ENCODE measurements around the gene AMPD3. TPM values are rescaled to one million over a fixed set of nuclear protein-coding genes. Genes with fewer than 3 reads are reported as not detected.

AMPD3 gene
- total and polyA plus RNA-seq, 2 of the 13 experiments (the other 11 are each of a cell fraction or from before 2014, with no cell fraction given), result 0.33 to 2.3 TPM

- Histone ChIP-seq H3K4me3 (replicated peaks in 1 of 3; ENCODE audit: insufficient read depth in 1 of 3, low read depth in 2 of 3, low read length in 3 of 3) (no peak overlapping the region), H3K79me2 (ENCODE audit: insufficient read depth, low read length) (no peaks in the 10 kb centered on the region), H3K27me3 (ENCODE audit: control insufficient read depth in 1 of 2, insufficient read depth in 2 of 2, low read length in 2 of 2) (peaks cover 0 to 2% of the 10 kb centered on the region in 2 experiments; a peak in 1 of 5 replicates), H3K27ac (ENCODE audit: extremely low read length, insufficient read depth, low read length) (no peak overlapping the region), H2AFZ (ENCODE audit: low read length) (no peak overlapping the region), H3K36me3 (replicated peaks in 1 of 2; ENCODE audit: control insufficient read depth in 1 of 2, insufficient read depth in 2 of 2, low read length in 2 of 2) (no peaks in the 10 kb centered on the region), H3K9ac (ENCODE audit: insufficient read depth, low read depth, low read length) (no peak overlapping the region), H3K4me2 (ENCODE audit: low read depth, low read length) (no peak overlapping the region), H3K9me3 (ENCODE audit: low read length) (no peaks in the 10 kb centered on the region), H3K4me1 (ENCODE audit: insufficient read depth, low read length) (0 out of 2 replicates have a peak, but pooled peaks cover 7% of the 10 kb centered on the region), H4K20me1 (ENCODE audit: insufficient read depth, low read length) (no peaks in the 10 kb centered on the region)
- POLR2A ChIA-PET, result no interaction called here
- CTCF ChIA-PET (ENCODE audit: low intra/inter-chr PET ratio, low total read pairs), result no interaction called here
- no TSS peak for BruUV-seq (replicated peaks)
- WGBS (ENCODE audit: low lambda C conversion rate), result 44% methylated on average over 6 of the region's 6 CpGs
- in situ Hi-C loops (cut with HindIII; ENCODE audit: extremely low pct_ligation_motif_present, low pct_unique_long_range_greater_than_20kb), result no loop called here
- ATAC-seq (no peak), FAIRE-seq (no peak), DNase-seq (ENCODE audit: low spot score) (no peak)
- intact Hi-C loops (cut with micrococcal nuclease; ENCODE audit: unreplicated experiment), result no loop called here
- TF ChIP-seq ATF3 (CRISPR knock-in tag; IDR thresholded peaks at IDR 0.05) (no peak), ZNF292 (CRISPR knock-in tag; IDR thresholded peaks at IDR 0.05; ENCODE audit: borderline replicate concordance, low read depth) (no peak), KLF11 (CRISPR knock-in tag; IDR thresholded peaks at IDR 0.05) (no peak), SNAPC2 (CRISPR knock-in tag; IDR thresholded peaks at IDR 0.05) (no peak), POGZ (CRISPR knock-in tag; IDR thresholded peaks at IDR 0.05) (no peak), REL (CRISPR knock-in tag; conservative IDR thresholded peaks at IDR 0.05) (no peak), RCOR2 (CRISPR knock-in tag; IDR thresholded peaks at IDR 0.05) (no peak), ARNTL (CRISPR knock-in tag; IDR thresholded peaks at IDR 0.05) (no peak), TIGD3 (CRISPR knock-in tag; IDR thresholded peaks at IDR 0.05; ENCODE audit: borderline replicate concordance) (no peak), FOXC1 (CRISPR knock-in tag; IDR thresholded peaks at IDR 0.05; ENCODE audit: borderline replicate concordance) (no peak), HES4 (CRISPR knock-in tag; IDR thresholded peaks at IDR 0.05; ENCODE audit: borderline replicate concordance) (no peak), ZNF772 (CRISPR knock-in tag; IDR thresholded peaks at IDR 0.05) (no peak), ZNF660 (CRISPR knock-in tag; IDR thresholded peaks at IDR 0.05; ENCODE audit: borderline replicate concordance, low read depth) (no peak), KLF12 (CRISPR knock-in tag; IDR thresholded peaks at IDR 0.05; ENCODE audit: borderline replicate concordance) (no peak), GTF2F1 (IDR thresholded peaks at IDR 0.05; ENCODE audit: low read length) (no peak)
- TF ChIP-seq, protein P1, sequence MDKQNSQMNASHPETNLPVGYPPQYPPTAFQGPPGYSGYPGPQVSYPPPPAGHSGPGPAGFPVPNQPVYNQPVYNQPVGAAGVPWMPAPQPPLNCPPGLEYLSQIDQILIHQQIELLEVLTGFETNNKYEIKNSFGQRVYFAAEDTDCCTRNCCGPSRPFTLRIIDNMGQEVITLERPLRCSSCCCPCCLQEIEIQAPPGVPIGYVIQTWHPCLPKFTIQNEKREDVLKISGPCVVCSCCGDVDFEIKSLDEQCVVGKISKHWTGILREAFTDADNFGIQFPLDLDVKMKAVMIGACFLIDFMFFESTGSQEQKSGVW (CRISPR knock-in tag; IDR thresholded peaks at IDR 0.05; ENCODE audit: borderline replicate concordance), result no peak
- TF ChIP-seq, protein P2, sequence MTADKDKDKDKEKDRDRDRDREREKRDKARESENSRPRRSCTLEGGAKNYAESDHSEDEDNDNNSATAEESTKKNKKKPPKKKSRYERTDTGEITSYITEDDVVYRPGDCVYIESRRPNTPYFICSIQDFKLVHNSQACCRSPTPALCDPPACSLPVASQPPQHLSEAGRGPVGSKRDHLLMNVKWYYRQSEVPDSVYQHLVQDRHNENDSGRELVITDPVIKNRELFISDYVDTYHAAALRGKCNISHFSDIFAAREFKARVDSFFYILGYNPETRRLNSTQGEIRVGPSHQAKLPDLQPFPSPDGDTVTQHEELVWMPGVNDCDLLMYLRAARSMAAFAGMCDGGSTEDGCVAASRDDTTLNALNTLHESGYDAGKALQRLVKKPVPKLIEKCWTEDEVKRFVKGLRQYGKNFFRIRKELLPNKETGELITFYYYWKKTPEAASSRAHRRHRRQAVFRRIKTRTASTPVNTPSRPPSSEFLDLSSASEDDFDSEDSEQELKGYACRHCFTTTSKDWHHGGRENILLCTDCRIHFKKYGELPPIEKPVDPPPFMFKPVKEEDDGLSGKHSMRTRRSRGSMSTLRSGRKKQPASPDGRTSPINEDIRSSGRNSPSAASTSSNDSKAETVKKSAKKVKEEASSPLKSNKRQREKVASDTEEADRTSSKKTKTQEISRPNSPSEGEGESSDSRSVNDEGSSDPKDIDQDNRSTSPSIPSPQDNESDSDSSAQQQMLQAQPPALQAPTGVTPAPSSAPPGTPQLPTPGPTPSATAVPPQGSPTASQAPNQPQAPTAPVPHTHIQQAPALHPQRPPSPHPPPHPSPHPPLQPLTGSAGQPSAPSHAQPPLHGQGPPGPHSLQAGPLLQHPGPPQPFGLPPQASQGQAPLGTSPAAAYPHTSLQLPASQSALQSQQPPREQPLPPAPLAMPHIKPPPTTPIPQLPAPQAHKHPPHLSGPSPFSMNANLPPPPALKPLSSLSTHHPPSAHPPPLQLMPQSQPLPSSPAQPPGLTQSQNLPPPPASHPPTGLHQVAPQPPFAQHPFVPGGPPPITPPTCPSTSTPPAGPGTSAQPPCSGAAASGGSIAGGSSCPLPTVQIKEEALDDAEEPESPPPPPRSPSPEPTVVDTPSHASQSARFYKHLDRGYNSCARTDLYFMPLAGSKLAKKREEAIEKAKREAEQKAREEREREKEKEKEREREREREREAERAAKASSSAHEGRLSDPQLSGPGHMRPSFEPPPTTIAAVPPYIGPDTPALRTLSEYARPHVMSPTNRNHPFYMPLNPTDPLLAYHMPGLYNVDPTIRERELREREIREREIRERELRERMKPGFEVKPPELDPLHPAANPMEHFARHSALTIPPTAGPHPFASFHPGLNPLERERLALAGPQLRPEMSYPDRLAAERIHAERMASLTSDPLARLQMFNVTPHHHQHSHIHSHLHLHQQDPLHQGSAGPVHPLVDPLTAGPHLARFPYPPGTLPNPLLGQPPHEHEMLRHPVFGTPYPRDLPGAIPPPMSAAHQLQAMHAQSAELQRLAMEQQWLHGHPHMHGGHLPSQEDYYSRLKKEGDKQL (CRISPR knock-in tag; IDR thresholded peaks at IDR 0.05; ENCODE audit: low read depth), result no peak
These were observed 15.1 kb upstream of the AMPD3 start for GRCh38 chr11:10439924-10440323.

Data from HepG2 (cell line).